OCI-M2 (cell line): Measurements from ENCODE around the gene ASXL1.
"Not testable (repeated sequence)": the region's sequence is repeated elsewhere in the genome, so short reads cannot be mapped to it uniquely, and the experiment has no call there.

Source experiments
- DNase-seq: peaks from one replicate; lab custom pipeline; 2025; ENCODE audit not compliant: unreplicated experiment; lab: John Stamatoyannopoulos, UW

ASXL1 gene

GRCh38 chr20:32336918-32337347 is 21.2 kb upstream of the ASXL1 start:
- DNase-seq, result no peak

- DNase-seq, result no peak
These were observed 20.0 kb upstream of the ASXL1 start for GRCh38 chr20:32337937-32338661.

GRCh38 chr20:32338665-32339064 is 19.5 kb upstream of the ASXL1 start:
- DNase-seq, result no peak

- DNase-seq, result no peak
These were observed 19.0 kb upstream of the ASXL1 start for GRCh38 chr20:32339116-32339515.

- DNase-seq, result not testable (repeated sequence)
These were observed 17.1 kb upstream of the ASXL1 start for GRCh38 chr20:32341053-32341452.

- DNase-seq, result no peak
These were observed 14.7 kb upstream of the ASXL1 start for GRCh38 chr20:32343439-32343838.

- no peak for DNase-seq
These were observed 13.2 kb upstream of the ASXL1 start for GRCh38 chr20:32344835-32345506.

- DNase-seq, result no peak
These were observed 9.9 kb upstream of the ASXL1 start for GRCh38 chr20:32348207-32348606.

GRCh38 chr20:32350421-32350820 is 7.7 kb upstream of the ASXL1 start:
- no peak for DNase-seq

- no peak for DNase-seq
These were observed 5.9 kb upstream of the ASXL1 start for GRCh38 chr20:32352121-32352720.

GRCh38 chr20:32353848-32354496 is 4.2 kb upstream of the ASXL1 start:
- no peak for DNase-seq

GRCh38 chr20:32354592-32355416 is 3.3 kb upstream of the ASXL1 start:
- no peak for DNase-seq

- no peak for DNase-seq
These were observed 2.7 kb upstream of the ASXL1 start for GRCh38 chr20:32355417-32355841.

- DNase-seq, result not testable (repeated sequence)
These were observed 2.1 kb upstream of the ASXL1 start for GRCh38 chr20:32355907-32356621.

GRCh38 chr20:32356622-32357374 is 1.3 kb upstream of the ASXL1 start:
- DNase-seq, result no peak

- no peak for DNase-seq
These were observed 709 bp upstream of the ASXL1 start for GRCh38 chr20:32357375-32357868.

- DNase-seq, result no peak
These were observed 426 bp downstream of the ASXL1 start for GRCh38 chr20:32358632-32358882.

- no peak for DNase-seq
These were observed 927 bp downstream of the ASXL1 start for GRCh38 chr20:32358883-32359632.
